PC-9 (cell line): ENCODE results near the gene EIF4G2.

Experiments used
- EZH2 ChIP-seq: fragments of 200-600 bp; sonication (generic); IDR thresholded peaks from 2 replicates; pipeline ENCODE4 v1.8.0; 2017; ENCODE audit warnings: antibody characterized with exemption, low read depth
- TF ChIP-seq, protein P1 (sequence below): fragments of 200-600 bp; sonication (generic); conservative IDR thresholded peaks from 2 replicates; pipeline ENCODE4 v1.6.1; 2017; ENCODE audit warnings: mixed run types, antibody characterized with exemption, mild to moderate bottlenecking, moderate library complexity

DNA sequence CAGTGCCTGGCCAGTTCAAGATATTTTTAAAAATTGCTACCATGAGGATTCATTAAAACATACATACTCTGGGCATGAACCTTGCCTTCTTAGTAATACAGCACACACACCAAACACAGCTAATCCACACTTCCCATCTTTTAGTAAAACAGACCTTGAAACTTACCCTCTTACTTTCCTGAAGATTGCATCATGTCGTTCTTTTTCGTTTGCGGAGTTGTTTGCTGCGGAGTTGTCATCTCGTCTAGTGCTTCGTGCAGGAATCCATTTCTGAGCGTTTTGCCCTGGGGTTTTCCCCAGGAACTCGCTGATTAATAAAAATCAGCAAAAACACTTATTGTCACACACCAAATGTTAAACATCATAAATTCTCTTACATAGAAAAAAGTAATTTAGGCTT, 3.0 kb downstream of the EIF4G2 start:
- TF ChIP-seq, protein P1, sequence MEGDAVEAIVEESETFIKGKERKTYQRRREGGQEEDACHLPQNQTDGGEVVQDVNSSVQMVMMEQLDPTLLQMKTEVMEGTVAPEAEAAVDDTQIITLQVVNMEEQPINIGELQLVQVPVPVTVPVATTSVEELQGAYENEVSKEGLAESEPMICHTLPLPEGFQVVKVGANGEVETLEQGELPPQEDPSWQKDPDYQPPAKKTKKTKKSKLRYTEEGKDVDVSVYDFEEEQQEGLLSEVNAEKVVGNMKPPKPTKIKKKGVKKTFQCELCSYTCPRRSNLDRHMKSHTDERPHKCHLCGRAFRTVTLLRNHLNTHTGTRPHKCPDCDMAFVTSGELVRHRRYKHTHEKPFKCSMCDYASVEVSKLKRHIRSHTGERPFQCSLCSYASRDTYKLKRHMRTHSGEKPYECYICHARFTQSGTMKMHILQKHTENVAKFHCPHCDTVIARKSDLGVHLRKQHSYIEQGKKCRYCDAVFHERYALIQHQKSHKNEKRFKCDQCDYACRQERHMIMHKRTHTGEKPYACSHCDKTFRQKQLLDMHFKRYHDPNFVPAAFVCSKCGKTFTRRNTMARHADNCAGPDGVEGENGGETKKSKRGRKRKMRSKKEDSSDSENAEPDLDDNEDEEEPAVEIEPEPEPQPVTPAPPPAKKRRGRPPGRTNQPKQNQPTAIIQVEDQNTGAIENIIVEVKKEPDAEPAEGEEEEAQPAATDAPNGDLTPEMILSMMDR: no peak
- no peak for TF ChIP-seq EZH2
